Activated T-cell treated with anti-CD3 and anti-CD28 coated beads, Interleukin-2, amount 50 U/mL, for 48 hours (primary cell): ENCODE data around the gene COL4A3.

Source experiments
- DNase-seq, 2 experiments: peaks; one replicate each; pipeline ENCODE4 v3.0.0-alpha.2; 2020

Gene COL4A3

DNA sequence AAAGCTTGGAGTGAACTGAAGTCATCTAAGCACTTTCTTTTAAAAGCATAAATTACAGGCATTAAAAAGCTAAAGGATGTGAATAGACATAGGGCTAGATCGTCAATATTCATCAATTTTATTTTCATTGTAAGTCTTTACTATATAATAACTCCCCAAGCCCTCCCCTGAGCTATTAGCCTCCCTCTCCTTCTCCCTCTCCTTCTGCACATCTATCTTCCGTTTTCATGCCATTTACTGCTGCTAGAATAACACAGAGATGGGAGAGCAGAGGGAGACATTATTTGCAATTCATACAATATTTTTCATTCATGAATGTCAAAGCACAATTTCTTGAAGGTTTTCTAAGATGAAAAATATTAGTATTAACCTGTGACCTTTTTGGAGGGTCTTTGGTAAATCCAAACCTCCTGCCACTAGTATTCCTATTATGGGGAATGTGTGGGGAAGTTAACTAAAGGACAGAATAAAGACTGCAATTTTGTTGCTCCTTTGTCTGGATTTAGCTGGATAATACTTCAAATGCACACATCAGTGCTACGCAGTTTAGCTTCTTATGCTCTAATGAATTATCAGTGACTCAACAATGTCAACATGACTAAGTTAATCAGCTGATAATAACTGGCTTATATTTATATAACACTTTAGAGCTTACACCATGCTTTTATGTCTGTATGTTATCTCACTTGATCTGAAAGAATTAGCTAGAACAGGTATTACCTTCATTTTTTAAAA, 132.4 kb downstream of the COL4A3 start:
- DNase-seq, result no peak

GRCh38 chr2:227301523-227301922, 137.1 kb downstream of the COL4A3 start:
- DNase-seq, result no peak

DNA sequence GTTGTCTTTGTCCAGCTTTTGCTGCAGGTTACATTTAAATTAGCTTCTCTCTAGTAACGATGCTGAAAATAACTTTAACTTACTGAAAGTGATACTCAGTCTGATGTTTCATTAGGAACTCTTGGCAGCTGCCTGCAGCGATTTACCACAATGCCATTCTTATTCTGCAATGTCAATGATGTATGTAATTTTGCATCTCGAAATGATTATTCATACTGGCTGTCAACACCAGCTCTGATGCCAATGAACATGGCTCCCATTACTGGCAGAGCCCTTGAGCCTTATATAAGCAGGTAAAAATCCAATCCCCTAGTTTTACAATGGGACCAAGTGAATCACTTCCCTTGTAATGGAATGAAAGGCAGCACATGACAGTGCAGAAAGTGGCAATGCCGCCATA, 144.4 kb downstream of the COL4A3 start:
- DNase-seq, result no peak

- no peak for DNase-seq
Measured at GRCh38 chr2:227310756-227311110, 146.3 kb downstream of the COL4A3 start.

GRCh38 chr2:227311861-227312506, 147.6 kb downstream of the COL4A3 start:
- no peak for DNase-seq

GRCh38 chr2:227312579-227312978, 148.2 kb downstream of the COL4A3 start:
- DNase-seq, result no peak

DNA sequence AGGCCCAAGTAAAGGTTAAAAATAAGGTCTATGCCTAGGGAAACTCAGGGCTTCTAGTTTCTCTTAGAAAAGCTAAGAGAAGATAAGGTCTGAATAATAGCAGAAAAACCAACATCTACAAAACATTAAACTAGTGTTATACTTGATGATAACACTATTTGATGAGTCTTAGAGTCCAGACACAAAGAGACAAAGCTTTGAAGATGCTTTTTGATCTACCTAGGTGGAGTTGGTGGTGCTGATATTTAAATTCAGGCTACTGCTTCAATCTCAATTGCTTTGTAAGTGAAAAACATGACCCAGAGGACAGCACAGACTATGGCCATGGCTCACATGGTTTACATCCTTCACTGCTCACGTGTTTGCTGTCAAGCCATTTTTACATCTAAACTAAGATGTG, 148.9 kb downstream of the COL4A3 start:
- no peak for DNase-seq

GRCh38 chr2:227317834-227318233, 153.4 kb downstream of the COL4A3 start:
- no peak for DNase-seq

- DNase-seq, result no peak
Measured at GRCh38 chr2:227320305-227321094, 156.1 kb downstream of the COL4A3 start.

DNA sequence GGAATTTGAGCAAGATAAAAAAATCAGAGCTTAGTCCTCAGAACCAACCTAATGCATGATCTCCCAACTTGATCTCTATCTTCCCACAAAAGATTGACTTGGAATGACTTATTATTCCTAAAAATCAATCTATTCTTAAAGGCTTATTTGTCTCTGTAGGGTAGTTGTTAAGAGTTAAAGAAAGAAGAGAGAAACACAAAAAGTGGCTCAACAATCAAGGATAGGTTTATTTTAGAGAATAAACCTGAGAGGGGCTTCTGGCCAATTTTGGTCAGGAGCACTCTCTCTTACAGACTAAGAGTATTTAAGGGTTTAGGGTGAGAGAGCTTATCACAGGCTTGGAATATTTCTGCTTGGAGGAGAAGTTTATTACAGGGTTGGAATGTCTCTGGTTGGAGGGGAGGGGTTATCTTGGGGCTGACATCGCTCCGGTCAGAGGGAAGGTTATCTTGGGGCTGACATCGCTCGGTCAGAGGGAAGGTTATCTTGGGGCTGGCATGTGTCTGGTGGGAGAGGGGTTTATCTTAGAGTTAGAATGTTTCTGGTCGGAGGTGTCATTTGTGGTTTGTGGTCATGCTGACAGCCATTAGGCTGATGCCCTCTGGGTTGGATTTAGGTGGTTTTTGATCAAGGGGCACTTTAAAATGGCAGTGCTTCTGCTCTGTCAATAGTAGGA, 158.2 kb downstream of the COL4A3 start:
- DNase-seq, result no peak

DNA sequence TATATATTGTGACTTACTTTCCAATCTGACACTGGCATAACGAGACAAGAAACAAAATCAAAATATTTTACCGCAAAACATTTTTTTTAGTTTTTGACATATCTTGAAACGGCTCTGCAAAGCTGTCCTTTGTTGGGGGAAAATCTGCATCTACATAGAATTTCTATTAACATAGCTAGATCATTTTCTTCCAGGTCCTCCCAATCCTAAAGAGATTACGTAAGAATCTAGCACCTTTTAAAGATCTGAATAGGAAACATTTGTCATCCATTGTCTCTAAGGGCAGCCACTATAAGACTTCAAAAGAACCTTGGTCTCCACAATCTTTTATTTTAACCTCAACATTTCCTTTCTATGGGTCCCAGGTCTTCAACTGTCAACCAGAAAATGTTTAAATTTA, 159.4 kb downstream of the COL4A3 start:
- DNase-seq, result no peak

GRCh38 chr2:227324642-227324994, 160.2 kb downstream of the COL4A3 start:
- peak in 1 of 2 experiments; percentile 27 for DNase-seq

- DNase-seq, result peak; percentile 93 to 95
Measured at GRCh38 chr2:227324995-227325838, 160.8 kb downstream of the COL4A3 start, which contains the start of gene MFF. MFF (plus strand) TSS chr2:227325251; CDS start chr2:227330666, 5,415 bp downstream.

DNA sequence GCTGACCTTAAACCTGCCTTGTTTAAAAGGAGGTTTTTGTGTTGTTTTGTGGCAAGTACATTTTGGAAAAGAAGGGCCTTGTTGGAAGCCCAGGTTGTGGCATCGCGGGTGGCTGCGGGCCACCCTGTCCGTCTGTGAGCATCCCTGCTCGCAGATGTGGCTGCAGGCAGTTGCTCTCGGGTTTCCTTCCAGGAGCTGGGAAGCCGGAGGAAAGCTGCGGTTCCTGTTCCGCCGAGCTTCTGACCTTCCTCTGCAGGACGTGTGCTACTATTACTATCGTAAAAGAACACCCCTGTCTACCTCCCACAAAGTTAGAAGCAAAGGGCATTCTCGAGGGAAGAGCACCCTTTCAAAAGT, 161.4 kb downstream of the COL4A3 start:
- DNase-seq, result no peak

DNA sequence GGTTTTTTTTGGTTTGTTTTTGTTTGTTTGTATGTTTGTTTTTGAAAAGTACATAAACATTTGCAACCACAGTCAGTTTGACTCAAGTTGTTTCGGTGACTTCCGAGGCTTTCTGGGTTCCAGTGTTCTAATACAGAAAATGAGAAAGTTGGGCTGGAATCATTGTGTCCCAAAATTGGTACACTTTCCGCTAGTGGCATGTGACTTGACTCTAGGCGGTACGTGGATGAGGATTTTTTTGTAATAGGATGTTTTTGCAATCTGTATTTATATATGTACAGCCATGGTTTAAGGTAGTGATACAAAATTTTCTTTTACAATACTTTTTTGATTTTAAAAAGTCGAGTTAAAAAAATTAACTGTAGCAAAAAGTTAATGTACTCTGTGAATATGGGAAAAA, 162.4 kb downstream of the COL4A3 start:
- no peak for DNase-seq

DNA sequence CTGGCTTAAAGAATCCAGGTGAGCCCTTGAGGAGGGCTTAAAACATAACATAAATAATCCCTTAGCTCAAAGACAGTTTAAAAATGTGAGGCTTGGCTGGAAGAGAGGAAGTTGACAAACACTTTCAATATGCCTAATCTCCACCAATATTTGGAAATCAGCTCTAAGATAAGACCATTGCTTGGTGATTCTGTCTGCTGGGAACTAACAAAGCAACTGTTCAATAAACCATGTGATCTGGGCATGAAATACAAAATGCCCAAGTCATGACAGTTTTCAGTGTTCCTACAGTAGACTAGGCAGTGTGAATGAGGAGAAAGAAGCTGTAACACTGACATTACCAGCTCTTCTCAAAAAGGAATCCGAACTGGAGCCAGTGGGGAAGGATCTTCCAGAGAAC, 171.3 kb downstream of the COL4A3 start:
- no peak for DNase-seq

GRCh38 chr2:227337442-227337841, 173.0 kb downstream of the COL4A3 start:
- no peak for DNase-seq

- no peak for DNase-seq
Measured at GRCh38 chr2:227339098-227339599, 174.7 kb downstream of the COL4A3 start.

- no peak for DNase-seq
Measured at GRCh38 chr2:227340106-227340505, 175.7 kb downstream of the COL4A3 start.

DNA sequence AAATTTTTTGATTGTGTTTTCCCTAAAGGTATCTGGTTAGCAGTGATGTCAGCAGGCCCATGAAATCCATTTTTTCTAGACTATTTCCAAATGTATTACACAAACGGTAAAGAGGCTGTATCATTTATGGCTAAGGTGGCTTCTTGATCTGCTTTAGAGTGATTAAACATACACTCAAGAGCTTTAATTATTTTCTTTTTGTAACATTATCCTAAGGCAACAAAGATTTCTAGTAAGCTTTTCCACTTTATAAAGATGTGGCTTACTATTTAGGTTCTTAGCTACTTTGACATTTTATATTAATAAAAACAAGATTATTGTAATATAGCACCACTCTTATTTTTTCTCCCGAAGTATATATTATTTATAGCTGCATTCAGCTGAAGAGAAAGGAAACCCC, 177.1 kb downstream of the COL4A3 start:
- no peak for DNase-seq

DNA sequence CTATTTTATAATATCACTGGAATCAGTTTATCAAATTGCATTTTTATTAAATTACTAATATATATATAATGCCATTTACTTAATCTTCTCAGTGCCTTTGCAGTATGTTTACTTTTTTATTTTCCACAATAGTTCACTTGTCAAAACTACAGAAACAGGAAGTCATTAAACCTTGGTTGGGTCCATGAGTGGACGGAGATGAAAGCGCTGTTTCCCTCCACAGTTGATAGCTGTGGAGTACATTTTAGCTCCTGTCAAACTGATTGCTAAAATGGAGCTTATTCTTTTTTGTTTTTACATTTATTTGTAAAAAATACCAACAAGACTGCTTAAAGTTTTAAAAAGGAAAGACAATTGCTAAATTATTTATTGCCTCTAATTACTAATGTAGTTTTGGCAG, 179.8 kb downstream of the COL4A3 start:
- no peak for DNase-seq

DNA sequence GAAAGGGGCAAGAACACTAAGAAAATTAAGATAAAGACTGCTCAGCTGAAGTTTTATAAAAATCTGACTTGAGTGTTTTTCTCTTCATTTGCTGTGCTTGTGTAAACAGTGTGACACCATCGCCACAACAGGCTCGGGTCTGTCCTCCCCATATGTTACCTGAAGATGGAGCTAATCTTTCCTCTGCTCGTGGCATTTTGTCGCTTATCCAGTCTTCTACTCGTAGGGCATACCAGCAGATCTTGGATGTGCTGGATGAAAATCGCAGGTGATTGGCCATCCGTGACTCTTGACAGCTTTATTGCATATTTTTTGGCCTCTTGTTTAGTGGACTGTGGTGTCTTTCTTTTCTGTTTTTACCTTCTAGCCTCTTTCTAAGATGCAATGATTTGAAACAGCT, 182.7 kb downstream of the COL4A3 start:
- no peak for DNase-seq
